ENCODE data around the gene LY86. TPM values are rescaled to one million over a fixed set of nuclear protein-coding genes. Genes with fewer than 3 reads are reported as not detected.
"Not testable (repeated sequence)": the region's sequence is repeated elsewhere in the genome, so short reads cannot be mapped to it uniquely, and the experiment has no call there.

The LY86 gene
- total RNA-seq, 1 donor from 2014 or later = 0.89 TPM

- ATAC-seq (ENCODE audit: poor library complexity); DNase-seq; intact Hi-C loops (cut with DNase I): not testable (repeated sequence)
Measured at GRCh38 chr6:6613103-6613718, 24.7 kb downstream of the LY86 start.

GRCh38 chr6:6614096-6614982, 25.8 kb downstream of the LY86 start:
- intact Hi-C loops (cut with DNase I) = no loop called here
- DNase-seq = no peak

DNA sequence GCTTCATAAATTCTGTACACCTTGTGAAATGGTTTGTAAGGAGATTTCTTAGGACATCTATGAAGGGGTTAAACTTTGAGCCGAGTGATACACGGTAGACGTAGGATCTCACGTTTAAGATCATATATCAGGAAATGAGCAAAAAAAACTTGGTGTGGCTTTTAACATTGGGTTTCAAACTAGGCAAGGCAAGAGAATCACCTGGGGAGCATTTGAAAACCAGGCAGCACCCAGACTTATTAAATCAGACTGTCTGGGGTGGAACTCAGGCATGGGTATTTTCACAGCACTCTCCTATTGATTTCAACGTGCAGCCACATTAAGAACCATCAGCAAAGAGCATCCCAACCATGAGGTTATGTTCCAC, 26.4 kb downstream of the LY86 start:
- ATAC-seq (ENCODE audit: poor library complexity) (no peak), DNase-seq (no peak)
- intact Hi-C loops (cut with DNase I) = no loop called here

More at GRCh38 chr6:6614096-6614982, 25.8 kb downstream of the LY86 start:
- no peak for ATAC-seq (ENCODE audit: poor library complexity)

DNA sequence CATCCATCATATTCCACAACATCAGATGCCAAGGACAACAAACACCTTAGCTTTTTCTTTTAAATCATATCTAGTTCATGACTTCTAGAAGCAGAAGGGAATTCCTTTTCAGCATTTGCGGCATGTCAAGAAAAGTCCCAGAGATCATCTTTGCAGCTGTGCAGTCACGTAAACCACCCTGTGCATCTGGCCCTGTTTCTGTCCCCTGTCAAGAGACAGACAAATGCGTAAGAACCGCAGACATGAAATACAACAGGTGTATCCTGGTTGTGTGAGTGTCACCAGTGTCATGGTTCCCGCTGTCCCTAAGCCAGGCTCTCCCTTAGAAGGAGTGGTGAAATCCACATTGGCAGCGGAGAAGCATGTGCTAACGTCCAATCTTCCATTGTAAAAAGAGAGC, 28.1 kb downstream of the LY86 start:
- intact Hi-C loops (cut with DNase I) = no loop called here
- DNase-seq = no peak
- ATAC-seq (ENCODE audit: poor library complexity) = no peak

DNA sequence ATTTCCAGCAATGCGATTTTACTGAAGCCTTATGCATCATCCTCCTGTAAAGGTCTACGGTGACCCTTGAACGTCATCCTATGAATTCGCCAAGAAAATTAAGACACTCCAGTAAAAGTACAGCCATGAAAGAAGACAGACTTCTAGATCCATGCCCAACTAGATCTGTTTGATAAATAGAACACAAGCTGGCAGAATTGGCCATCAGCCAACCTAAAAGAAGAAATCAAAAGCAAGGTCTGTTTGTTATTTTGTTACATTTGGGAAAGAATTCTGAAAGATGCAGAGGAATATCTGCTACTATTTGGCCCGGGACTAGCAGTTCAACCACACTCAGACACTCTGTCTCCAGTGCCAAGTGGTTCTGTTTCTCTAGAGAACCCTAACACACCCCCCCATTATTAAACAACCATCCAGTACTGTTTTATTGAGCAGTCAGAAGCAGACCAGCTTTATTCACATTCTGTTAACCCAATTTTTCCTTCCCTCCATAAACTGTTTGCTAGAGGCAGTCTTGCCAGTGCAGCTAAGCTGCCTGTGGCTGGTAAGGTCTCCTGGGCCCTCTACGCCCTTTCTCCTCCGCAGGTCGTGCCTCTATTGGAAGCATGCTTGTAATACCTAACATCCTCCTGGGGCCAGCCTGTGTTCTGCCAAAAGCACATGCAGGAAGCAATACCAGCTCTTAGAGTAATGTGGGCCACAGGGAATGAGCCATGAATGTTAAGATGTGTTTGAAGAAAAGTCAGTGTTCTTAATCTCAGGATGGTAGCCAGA, 30.7 kb downstream of the LY86 start:
- no peak for ATAC-seq (ENCODE audit: poor library complexity)
- DNase-seq = no peak
- intact Hi-C loops (cut with DNase I) = no loop called here

GRCh38 chr6:6620766-6621425, 32.4 kb downstream of the LY86 start:
- intact Hi-C loops (cut with DNase I) = no loop called here
- ATAC-seq (ENCODE audit: poor library complexity) = no peak
- no peak for DNase-seq

DNA sequence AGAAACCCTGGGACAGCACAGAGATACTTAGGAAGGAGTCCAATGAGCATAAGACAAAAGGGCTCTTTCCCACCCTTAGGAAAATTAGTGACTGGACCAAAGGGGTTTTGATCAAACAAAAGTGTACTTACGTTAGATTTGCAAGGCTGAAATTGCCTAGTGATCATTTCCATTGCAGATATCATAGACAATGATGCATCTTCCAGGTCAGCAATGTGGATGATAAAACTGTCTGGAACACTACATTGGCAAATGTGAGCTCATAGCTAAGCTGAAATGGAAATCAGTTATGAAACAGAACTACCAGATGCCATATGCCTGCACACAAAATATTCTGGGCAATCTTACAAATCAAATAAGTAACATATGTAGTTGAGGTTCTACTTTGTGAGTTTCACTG, 34.0 kb downstream of the LY86 start:
- intact Hi-C loops (cut with DNase I) = no loop called here
- no peak for ATAC-seq (ENCODE audit: poor library complexity)

DNA sequence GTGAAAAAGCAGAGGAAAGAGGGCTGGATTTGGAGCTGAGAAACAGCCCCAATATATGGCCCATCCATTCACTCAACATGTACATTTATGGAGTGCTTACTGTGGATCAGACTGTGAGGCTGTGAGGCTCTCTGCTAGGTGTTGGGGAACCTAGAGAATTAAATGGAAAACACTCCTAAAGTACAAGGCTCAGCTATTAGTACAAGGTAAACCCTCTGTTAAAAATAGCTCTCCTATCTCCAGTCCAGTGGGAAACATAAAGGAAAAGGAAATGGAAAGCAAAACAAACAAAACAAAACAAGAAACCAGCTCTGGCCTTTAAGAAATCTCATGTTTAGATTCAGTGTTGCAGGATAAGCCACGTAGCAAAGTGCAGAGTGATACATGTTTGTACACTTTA, 35.0 kb downstream of the LY86 start:
- DNase-seq = no peak
- intact Hi-C loops (cut with DNase I) = no loop called here
- no peak for ATAC-seq (ENCODE audit: poor library complexity)

More for the DNA sequence above, 34.0 kb downstream of the LY86 start:
- no peak for DNase-seq

- intact Hi-C loops (cut with DNase I) = no loop called here
- DNase-seq = no peak
- ATAC-seq (ENCODE audit: poor library complexity) = no peak
Measured at GRCh38 chr6:6624269-6624990, 35.9 kb downstream of the LY86 start.

GRCh38 chr6:6626187-6626586, 37.7 kb downstream of the LY86 start:
- intact Hi-C loops (cut with DNase I) = no loop called here
- DNase-seq (no peak), ATAC-seq (ENCODE audit: poor library complexity) (no peak)

GRCh38 chr6:6629402-6629801, 40.9 kb downstream of the LY86 start:
- intact Hi-C loops (cut with DNase I) = no loop called here
- no peak for DNase-seq

DNA sequence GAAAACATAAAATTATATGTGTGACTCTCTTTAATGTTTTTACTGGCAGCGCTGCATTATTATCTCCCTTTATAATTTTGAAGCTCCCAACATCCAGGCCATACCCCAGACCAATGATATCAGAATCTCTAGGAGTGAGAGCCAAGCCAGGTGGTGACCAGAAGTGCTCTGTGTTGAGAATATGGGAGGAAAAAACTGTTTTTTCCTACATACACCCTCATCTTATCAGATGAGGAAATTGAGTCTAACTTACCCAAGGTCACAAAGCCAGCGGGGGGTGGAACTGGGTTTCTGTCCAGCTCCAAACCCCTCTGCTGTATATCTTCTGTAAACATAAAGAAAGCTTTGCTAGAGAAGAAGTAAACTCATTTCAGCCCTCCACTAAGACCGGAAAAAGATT, 42.5 kb downstream of the LY86 start:
- no peak for DNase-seq
- ATAC-seq (ENCODE audit: poor library complexity) = no peak
- intact Hi-C loops (cut with DNase I) = no loop called here

More at GRCh38 chr6:6629402-6629801, 40.9 kb downstream of the LY86 start:
- ATAC-seq (ENCODE audit: poor library complexity) = no peak

- intact Hi-C loops (cut with DNase I) = no loop called here
- DNase-seq = no peak
- no peak for ATAC-seq (ENCODE audit: poor library complexity)
Measured at GRCh38 chr6:6631534-6632276, 43.2 kb downstream of the LY86 start.

GRCh38 chr6:6633898-6634734, 45.6 kb downstream of the LY86 start:
- no peak for ATAC-seq (ENCODE audit: poor library complexity)
- no peak for DNase-seq
- intact Hi-C loops (cut with DNase I) = no loop called here

- no peak for DNase-seq
- intact Hi-C loops (cut with DNase I) = no loop called here
- ATAC-seq (ENCODE audit: poor library complexity) = no peak
Measured at GRCh38 chr6:6634735-6635075, 46.2 kb downstream of the LY86 start.

- DNase-seq (no peak), ATAC-seq (ENCODE audit: poor library complexity) (no peak)
- intact Hi-C loops (cut with DNase I) = no loop called here
Measured at GRCh38 chr6:6635291-6635690, 46.8 kb downstream of the LY86 start.

GRCh38 chr6:6635869-6636268, 47.3 kb downstream of the LY86 start:
- intact Hi-C loops (cut with DNase I) = no loop called here
- no peak for ATAC-seq (ENCODE audit: poor library complexity)
- no peak for DNase-seq
